Lung (tissue), 12 donors: ENCODE data around the gene FAM193A. TPM values are rescaled to one million over a fixed set of nuclear protein-coding genes. Genes with fewer than 3 reads are reported as not detected.

Experiments used
- ATAC-seq: fragments of 200-7000 bp; cut with Tn5 transposase; one replicate; pipeline ENCODE4 v1.9.1; 2020; ENCODE audit warnings: moderate number of reproducible peaks; ENCODE audit not compliant: insufficient read depth, low FRiP score
- DNase-seq, 3 donors: peaks; one replicate each; pipeline ENCODE4 v3.0.0-alpha.2; 2013 to 2017
- H3K27ac ChIP-seq, 2 donors: one replicate each; pipeline ENCODE4 v1.5.1; 2013; ENCODE audit warnings: mild to moderate bottlenecking in 2 of 2, moderate library complexity in 2 of 2, control low read depth in 1 of 2, inconsistent platforms in 1 of 2, low read depth in 1 of 2, low read length in 1 of 2
- H3K27me3 ChIP-seq, 3 donors: one replicate each; pipeline ENCODE4 v1.5.1; 2013; ENCODE audit warnings: low read length in 2 of 3; ENCODE audit not compliant: control insufficient read depth in 3 of 3, insufficient read depth in 3 of 3
- H3K36me3 ChIP-seq, 4 donors: one replicate each; pipeline ENCODE4 v1.5.1; 2013; ENCODE audit warnings: low read length in 4 of 4, mild to moderate bottlenecking in 1 of 4, moderate library complexity in 1 of 4; ENCODE audit not compliant: control insufficient read depth in 4 of 4, insufficient read depth in 4 of 4
- H3K4me1 ChIP-seq, 5 donors: one replicate each; pipeline ENCODE4 v1.5.1; 2013; ENCODE audit warnings: low read length in 5 of 5, mild to moderate bottlenecking in 2 of 5, moderate library complexity in 1 of 5; ENCODE audit not compliant: control insufficient read depth in 5 of 5, insufficient read depth in 5 of 5
- H3K4me3 ChIP-seq: one replicate; pipeline ENCODE4 v1.5.1; 2013; ENCODE audit warnings: mild to moderate bottlenecking, control low read depth, moderate library complexity
- H3K9ac ChIP-seq, 2 donors: one replicate each; pipeline ENCODE4 v1.5.1; 2013; ENCODE audit warnings: low read length in 2 of 2, control low read depth in 1 of 2; ENCODE audit not compliant: insufficient read depth in 1 of 2
- H3K9me3 ChIP-seq, 4 donors: one replicate each; pipeline ENCODE4 v1.5.1; 2013; ENCODE audit warnings: low read length in 3 of 4, mild to moderate bottlenecking in 1 of 4, moderate library complexity in 1 of 4; ENCODE audit not compliant: control insufficient read depth in 4 of 4, insufficient read depth in 3 of 4
- CTCF ChIP-seq: IDR thresholded peaks from 2 replicates; pipeline ENCODE4 v1.5.1; 2012; ENCODE audit warnings: mild to moderate bottlenecking; ENCODE audit errors: control extremely low read depth, extremely low read depth
- WGBS, 2 donors: extraction: QIAGEN DNeasy Blood & Tissue Kit; methylation state at CpG; one replicate each; pipeline ENCODE4 v1.1.7; 2013; 5-methylcytosine and 5-hydroxymethylcytosine counted together
- polyA plus RNA-seq, 2 donors: library from polyadenylated mRNA; stranded (reverse); fragments of 200-250 nt; gene quantifications; one replicate each; pipeline ENCODE4 v1.2.1, GENCODE V29; 2013
- total RNA-seq, 2 donors: library from RNA; depleted of rRNA in 1 of 2; stranded (reverse); fragments of >200 nt in 1 of 2; gene quantifications; one replicate each; pipeline ENCODE4 v1.2.1, GENCODE V29; 2014 to 2021
- donor health status: control.
- donor health status: control.
- donor health status: Bipolar disorder and iron deficiency.
- donor health status: healthy.
- donor health status: DM: yes; HTN: yes; CAD: no.

Gene FAM193A
- total and polyA plus RNA-seq, 4 donors = 9.7 to 33.2 (median 17.5) TPM

GRCh38 chr4:2696423-2696822, 160.0 kb downstream of the FAM193A start:
- H3K27me3 ChIP-seq = no peaks in the 10 kb centered on the region
- H3K9ac ChIP-seq = no peak overlapping the region
- TF ChIP-seq CTCF = no peak
- no peaks in the 10 kb centered on the region for H3K9me3 ChIP-seq
- DNase-seq (no peak), ATAC-seq (no peak)
- H3K4me1 ChIP-seq = no peaks in the 10 kb centered on the region
- H3K4me3 ChIP-seq = no peak overlapping the region
- 92 to 93% methylated on average over 14 of the region's 14 CpGs for WGBS, 2 donors
- H3K27ac ChIP-seq = no peak overlapping the region
- H3K36me3 ChIP-seq = peaks cover 40 to 62% (median 45%) of the 10 kb centered on the region in 4 donors

- H3K9me3 ChIP-seq = no peaks in the 10 kb centered on the region
- TF ChIP-seq CTCF = no peak
- H3K36me3 ChIP-seq = peaks cover 34 to 62% (median 52%) of the 10 kb centered on the region in 4 donors
- WGBS, 2 donors = 89 to 94% methylated on average over 8 of the region's 8 CpGs
- H3K4me3 ChIP-seq = no peak overlapping the region
- no peak for DNase-seq
- no peaks in the 10 kb centered on the region for H3K27me3 ChIP-seq
- no peak overlapping the region for H3K27ac ChIP-seq
- no peak overlapping the region for H3K9ac ChIP-seq
- no peaks in the 10 kb centered on the region for H3K4me1 ChIP-seq
- no peak for ATAC-seq
Measured at GRCh38 chr4:2697995-2698414, 161.6 kb downstream of the FAM193A start.

- peaks cover 34 to 64% (median 57%) of the 10 kb centered on the region in 4 donors for H3K36me3 ChIP-seq
- no peak overlapping the region for H3K27ac ChIP-seq
- no peak for DNase-seq
- no peaks in the 10 kb centered on the region for H3K9me3 ChIP-seq
- no peak for TF ChIP-seq CTCF
- H3K4me1 ChIP-seq = no peaks in the 10 kb centered on the region
- no peak for ATAC-seq
- WGBS, 2 donors = 90% methylated on average over 1 of the region's 1 CpG
- H3K27me3 ChIP-seq = no peaks in the 10 kb centered on the region
- no peak overlapping the region for H3K4me3 ChIP-seq
- H3K9ac ChIP-seq = no peak overlapping the region
Measured at GRCh38 chr4:2698504-2698903, 162.1 kb downstream of the FAM193A start.

- ATAC-seq = no peak
Measured at GRCh38 chr4:2698951-2699505, 162.6 kb downstream of the FAM193A start.

More at GRCh38 chr4:2698951-2699505, 162.6 kb downstream of the FAM193A start:
- Histone ChIP-seq H3K27me3 (no peaks in the 10 kb centered on the region), H3K9ac (no peak overlapping the region), H3K36me3 (peaks cover 31 to 63% (median 52%) of the 10 kb centered on the region in 4 donors), H3K27ac (no peak overlapping the region), H3K4me1 (no peaks in the 10 kb centered on the region), H3K4me3 (no peak overlapping the region), H3K9me3 (no peaks in the 10 kb centered on the region)
- no peak for TF ChIP-seq CTCF
- no peak for DNase-seq
- WGBS, 2 donors = 92 to 93% methylated on average over 12 of the region's 12 CpGs
